A673 (cell line): ENCODE results near the gene ARL3. TPM values are rescaled to one million over a fixed set of nuclear protein-coding genes. Genes with fewer than 3 reads are reported as not detected.
"Not testable (repeated sequence)": the region's sequence is repeated elsewhere in the genome, so short reads cannot be mapped to it uniquely, and the experiment has no call there.

Experiments used
- BruUV-seq: library from RNA; stranded (reverse); fragments of 400-500 nt; replicated peaks from 2 replicates; lab custom pipeline; 2021; lab: Mats Ljungman, UMichigan
- CTCF ChIA-PET: fragments of 300-600 bp; sonication (Branson Sonifier 250); formaldehyde crosslinking; loops from one replicate; lab custom pipeline; 2022; ENCODE audit warnings: antibody characterized with exemption; lab: Charles Lee
- POLR2A ChIA-PET: fragments of 300-600 bp; sonication (Branson Sonifier 250); formaldehyde crosslinking; loops from one replicate; lab custom pipeline; 2022; ENCODE audit warnings: antibody characterized with exemption; ENCODE audit not compliant: low non-redundant PET; lab: Charles Lee
- DNase-seq: peaks from one replicate; pipeline ENCODE4 v3.0.0-alpha.2; 2015; ENCODE audit warnings: low spot score
- H3K27ac ChIP-seq: fragments of 200-600 bp; sonication (generic); 2 replicates; pipeline ENCODE4 v1.5.1; 2016; ENCODE audit warnings: mixed run types, low read depth, mild to moderate bottlenecking, mixed read lengths, antibody characterized with exemption, low read length; ENCODE audit not compliant: poor library complexity, severe bottlenecking
- H3K27me3 ChIP-seq: fragments of 200-600 bp; sonication (generic); replicated peaks from 2 replicates; pipeline ENCODE4 v1.6.1; 2017; ENCODE audit warnings: mixed run types, low read depth, mild to moderate bottlenecking, mixed read lengths, antibody characterized with exemption, low read length; ENCODE audit not compliant: insufficient read depth, poor library complexity
- H3K36me3 ChIP-seq: fragments of 200-600 bp; sonication (generic); 2 replicates; pipeline ENCODE4 v1.6.1; 2016; ENCODE audit warnings: mixed run types, mild to moderate bottlenecking, mixed read lengths, antibody characterized with exemption, low read length; ENCODE audit not compliant: insufficient read depth, poor library complexity, severe bottlenecking
- H3K4me1 ChIP-seq: fragments of 200-600 bp; sonication (generic); 2 replicates; pipeline ENCODE4 v1.6.1; 2017; ENCODE audit warnings: mixed run types, mild to moderate bottlenecking, mixed read lengths, antibody characterized with exemption, low read length; ENCODE audit not compliant: insufficient read depth, poor library complexity, severe bottlenecking
- H3K4me3 ChIP-seq: fragments of 200-600 bp; sonication (generic); 2 replicates; pipeline ENCODE4 v1.5.1; 2016; ENCODE audit warnings: low read depth, mixed run types, mild to moderate bottlenecking, mixed read lengths, low read length; ENCODE audit not compliant: poor library complexity, severe bottlenecking
- H3K9me3 ChIP-seq: fragments of 200-600 bp; sonication (generic); 2 replicates; pipeline ENCODE4 v1.6.1; 2016; ENCODE audit warnings: mixed run types, low read depth, mild to moderate bottlenecking, mixed read lengths, antibody characterized with exemption, low read length; ENCODE audit not compliant: poor library complexity, severe bottlenecking
- CTCF ChIP-seq: fragments of 300-800, 200-600 bp; sonication (generic); conservative IDR thresholded peaks from 2 replicates; pipeline ENCODE4 v1.5.1; 2017; ENCODE audit warnings: low read depth, mild to moderate bottlenecking, antibody characterized with exemption, low read length, moderate library complexity, mixed read lengths
- EZH2 ChIP-seq: fragments of 200-600 bp; sonication (generic); IDR thresholded peaks from 2 replicates; pipeline ENCODE4 v1.6.1; 2017; ENCODE audit warnings: borderline replicate concordance, low read depth, mild to moderate bottlenecking, mixed read lengths, antibody characterized with exemption, low read length; ENCODE audit not compliant: poor library complexity, severe bottlenecking
- intact Hi-C: fragments of 100-400 bp; cut with micrococcal nuclease; formaldehyde crosslinking; loops from one replicate; pipeline ENCODE4 v1.10.0; 2022; ENCODE audit not compliant: unreplicated experiment
- total RNA-seq: library from RNA; stranded (reverse); gene quantifications from 2 replicates; pipeline ENCODE4 v1.2.3, GENCODE V29; 2021

ARL3 gene
- total RNA-seq, 1 experiment from 2014 or later, result 14.9 TPM

- H3K9me3 ChIP-seq, result no peaks in the 10 kb centered on the region
- DNase-seq, result no peak
- intact Hi-C loops, result loop anchor here (10.0 kb wide), 1 partner anchor 344 kb away; no protein-coding TSS in a partner anchor
- H3K27me3 ChIP-seq, result no peaks in the 10 kb centered on the region
- H3K4me1 ChIP-seq, result peaks cover 18% of the 10 kb centered on the region
- no peak for TF ChIP-seq CTCF
- no peak for TF ChIP-seq EZH2
- no TSS peak for BruUV-seq
- CTCF ChIA-PET, result no interaction called here
- H3K27ac ChIP-seq, result no peak overlapping the region
- POLR2A ChIA-PET, result no interaction called here
- H3K36me3 ChIP-seq, result peaks cover 8% of the 10 kb centered on the region
- H3K4me3 ChIP-seq, result no peak overlapping the region
These were observed 6.1 kb upstream of the ARL3 start for GRCh38 chr10:102720337-102720736.

GRCh38 chr10:102718220-102718619 is 4.0 kb upstream of the ARL3 start:
- POLR2A ChIA-PET, result no interaction called here
- BruUV-seq, result no TSS peak
- H3K9me3 ChIP-seq, result no peaks in the 10 kb centered on the region
- no peak overlapping the region for H3K27ac ChIP-seq
- no peak for DNase-seq
- TF ChIP-seq CTCF, result no peak
- no peak for TF ChIP-seq EZH2
- intact Hi-C loops, result no loop called here
- H3K36me3 ChIP-seq, result peaks cover 3% of the 10 kb centered on the region
- H3K4me3 ChIP-seq, result no peak overlapping the region
- peaks cover 18% of the 10 kb centered on the region for H3K4me1 ChIP-seq
- CTCF ChIA-PET, result no interaction called here
- no peaks in the 10 kb centered on the region for H3K27me3 ChIP-seq

- peaks cover 29% of the 10 kb centered on the region for H3K4me1 ChIP-seq
- H3K4me3 ChIP-seq, H3K9me3 ChIP-seq, H3K27me3 ChIP-seq, DNase-seq, POLR2A ChIA-PET, intact Hi-C loops, H3K27ac ChIP-seq, BruUV-seq, H3K36me3 ChIP-seq: not testable (repeated sequence)
- CTCF ChIA-PET, result interaction anchor here (0.6 kb wide), 1 partner anchor 19 kb away, joined by 4 read pairs; no protein-coding TSS in a partner anchor
These were observed 2.8 kb upstream of the ARL3 start for GRCh38 chr10:102716900-102717565.

GRCh38 chr10:102715880-102716279 is 1.7 kb upstream of the ARL3 start:
- ChIA-PET POLR2A (interaction anchor here (0.5 to 0.6 kb wide), 2 partner anchors 527 to 1598 kb away, joined by 3 to 26 read pairs; no protein-coding TSS in a partner anchor), CTCF (no interaction called here)
- H3K4me1 ChIP-seq, result peaks cover 29% of the 10 kb centered on the region
- TF ChIP-seq CTCF (no peak), EZH2 (no peak)
- no peak for DNase-seq
- intact Hi-C loops, result loop anchor here (2.0 kb wide), 1 partner anchor 213 kb away; the partner anchor contains the start of genes ACTR1A and SUFU
- peaks cover 3% of the 10 kb centered on the region for H3K36me3 ChIP-seq
- no peaks in the 10 kb centered on the region for H3K27me3 ChIP-seq
- H3K27ac ChIP-seq, result peak overlapping the region; percentile 85
- no TSS peak for BruUV-seq
- H3K9me3 ChIP-seq, result no peaks in the 10 kb centered on the region
- H3K4me3 ChIP-seq, result peak overlapping the region; percentile 74
